GM18909 (cell line): ENCODE measurements around the gene SORCS2.

ENCODE experiments used
- ATAC-seq: cut with Tn5 transposase; IDR thresholded peaks from one replicate; pipeline ENCODE4 v1.9.1; 2021; ENCODE audit warnings: mild to moderate bottlenecking; ENCODE audit not compliant: unreplicated experiment, poor library complexity

Gene SORCS2

GRCh38 chr4:7699825-7700224 is 507.5 kb downstream of the SORCS2 start:
- no peak for ATAC-seq

GRCh38 chr4:7700665-7701064 is 508.3 kb downstream of the SORCS2 start:
- ATAC-seq = no peak

- no peak for ATAC-seq
Observed at GRCh38 chr4:7701866-7702649, 509.7 kb downstream of the SORCS2 start.

GRCh38 chr4:7703688-7704087 is 511.4 kb downstream of the SORCS2 start:
- ATAC-seq = no peak

- ATAC-seq = no peak
Observed at GRCh38 chr4:7704091-7704490, 511.8 kb downstream of the SORCS2 start.

GRCh38 chr4:7704625-7705024 is 512.3 kb downstream of the SORCS2 start:
- ATAC-seq = no peak

- no peak for ATAC-seq
Observed at GRCh38 chr4:7705062-7705461, 512.7 kb downstream of the SORCS2 start.

GRCh38 chr4:7705593-7705992 is 513.3 kb downstream of the SORCS2 start:
- no peak for ATAC-seq

GRCh38 chr4:7708238-7708637 is 515.9 kb downstream of the SORCS2 start:
- no peak for ATAC-seq

GRCh38 chr4:7708981-7709380 is 516.6 kb downstream of the SORCS2 start:
- no peak for ATAC-seq

- ATAC-seq = no peak
Observed at GRCh38 chr4:7709431-7709830, 517.1 kb downstream of the SORCS2 start.

- ATAC-seq = no peak
Observed at GRCh38 chr4:7710126-7710525, 517.8 kb downstream of the SORCS2 start.

- ATAC-seq = no peak
Observed at GRCh38 chr4:7710576-7711306, 518.4 kb downstream of the SORCS2 start.

- no peak for ATAC-seq
Observed at GRCh38 chr4:7711307-7711963, 519.1 kb downstream of the SORCS2 start.

- no peak for ATAC-seq
Observed at GRCh38 chr4:7712021-7712671, 519.8 kb downstream of the SORCS2 start.

GRCh38 chr4:7713757-7714156 is 521.4 kb downstream of the SORCS2 start:
- ATAC-seq = no peak

- no peak for ATAC-seq
Observed at GRCh38 chr4:7714176-7714575, 521.8 kb downstream of the SORCS2 start.

- no peak for ATAC-seq
Observed at GRCh38 chr4:7714738-7715137, 522.4 kb downstream of the SORCS2 start.

GRCh38 chr4:7715271-7716009 is 523.1 kb downstream of the SORCS2 start:
- ATAC-seq = no peak
